Esophagus muscularis mucosa (tissue), 4 donors: Measurements from ENCODE around the gene CALCOCO1. TPM values are rescaled to one million over a fixed set of nuclear protein-coding genes. Genes with fewer than 3 reads are reported as not detected.
"Not testable (repeated sequence)": the region's sequence is repeated elsewhere in the genome, so short reads cannot be mapped to it uniquely, and the experiment has no call there.

Experiments
- DNase-seq: peaks from one replicate; pipeline ENCODE4 v3.0.0-alpha.2; 2017; ENCODE audit errors: extremely low spot score
- H3K27ac ChIP-seq, 4 donors: fragments of 200-600 bp; sonication (generic); replicated peaks in 1 of 4; 1 replicate in 3 of 4; 2 replicates in 1 of 4; pipeline ENCODE4 v1.5.1; 2016 to 2019; ENCODE audit warnings: mild to moderate bottlenecking in 1 of 4
- H3K27me3 ChIP-seq, 4 donors: fragments of 200-600 bp; sonication (generic); one replicate each; pipeline versions ENCODE4 v1.5.1 to v1.6.0; 2016 to 2019
- H3K36me3 ChIP-seq, 4 donors: fragments of 200-600 bp; sonication (generic); one replicate each; pipeline ENCODE4 v1.5.1; 2016 to 2019
- H3K4me1 ChIP-seq, 4 donors: fragments of 200-600 bp; sonication (generic); one replicate each; pipeline ENCODE4 v1.5.1; 2016 to 2019
- H3K4me3 ChIP-seq, 4 donors: fragments of 200-600 bp; sonication (generic); 1 replicate in 2 of 4; 2 replicates in 2 of 4; pipeline ENCODE4 v1.5.1; 2016 to 2019; ENCODE audit warnings: mild to moderate bottlenecking in 4 of 4, moderate library complexity in 1 of 4
- H3K9me3 ChIP-seq, 4 donors: fragments of 200-600 bp; sonication (generic); 1 replicate in 3 of 4; 2 replicates in 1 of 4; pipeline ENCODE4 v1.5.1; 2016 to 2019
- EP300 ChIP-seq: sonication (generic); formaldehyde crosslinking; IDR thresholded peaks from one replicate; pipeline ENCODE4 v1.6.1; 2017; ENCODE audit warnings: antibody characterized with exemption
- POLR2A ChIP-seq: fragments of 450-650 bp; IDR thresholded peaks from one replicate; pipeline ENCODE4 v1.6.1; 2017; ENCODE audit warnings: antibody characterized with exemption, moderate library complexity, mild to moderate bottlenecking, low read depth
- POLR2AphosphoS5 ChIP-seq, 2 donors: sonication (generic); formaldehyde crosslinking; IDR thresholded peaks; one replicate each; pipeline ENCODE4 v1.6.1; 2017; ENCODE audit warnings: antibody characterized with exemption in 2 of 2
- WGBS: methylation state at CpG from one replicate; pipeline ENCODE4 v1.1.5; 2018; 5-methylcytosine and 5-hydroxymethylcytosine counted together
- intact Hi-C: fragments of 100-400 bp; cut with DNase I; formaldehyde crosslinking; loops from one replicate; pipeline ENCODE4 v1.15.1; 2023
- total RNA-seq, 4 donors: library from RNA; depleted of rRNA; stranded (reverse); fragments of >200 nt; gene quantifications; one replicate each; pipeline versions ENCODE4 v1.1.0 to v1.2.1, GENCODE V29; 2016
- TF ChIP-seq, protein P1 (sequence below), 3 experiments: fragments of 200-600 bp in 2 of 3; fragments of 450-650 bp in 1 of 3; sonication (generic) in 2 of 3; IDR thresholded peaks; one replicate each; pipeline ENCODE4 v1.5.1; 2017 to 2019; ENCODE audit warnings: antibody characterized with exemption in 3 of 3, mild to moderate bottlenecking in 2 of 3, moderate library complexity in 1 of 3

CALCOCO1 gene
- total RNA-seq, 4 donors from 2014 or later: 252 to 487 (median 347) TPM

GRCh38 chr12:53768976-53769375 is 41.7 kb upstream of the CALCOCO1 start:
- intact Hi-C loops: no loop called here
- no peak for DNase-seq
- 78% methylated on average over 5 of the region's 5 CpGs for WGBS
- Histone ChIP-seq H3K27ac (no peak overlapping the region), H3K4me3 (no peak overlapping the region), H3K4me1 (no peaks in the 10 kb centered on the region), H3K36me3 (no peaks in the 10 kb centered on the region), H3K27me3 (peaks cover 0 to 47% (median 2%) of the 10 kb centered on the region in 4 donors), H3K9me3 (no peaks in the 10 kb centered on the region)
- TF ChIP-seq POLR2AphosphoS5 (IDR thresholded peaks at IDR 0.05): no peak
- TF ChIP-seq, protein P1, sequence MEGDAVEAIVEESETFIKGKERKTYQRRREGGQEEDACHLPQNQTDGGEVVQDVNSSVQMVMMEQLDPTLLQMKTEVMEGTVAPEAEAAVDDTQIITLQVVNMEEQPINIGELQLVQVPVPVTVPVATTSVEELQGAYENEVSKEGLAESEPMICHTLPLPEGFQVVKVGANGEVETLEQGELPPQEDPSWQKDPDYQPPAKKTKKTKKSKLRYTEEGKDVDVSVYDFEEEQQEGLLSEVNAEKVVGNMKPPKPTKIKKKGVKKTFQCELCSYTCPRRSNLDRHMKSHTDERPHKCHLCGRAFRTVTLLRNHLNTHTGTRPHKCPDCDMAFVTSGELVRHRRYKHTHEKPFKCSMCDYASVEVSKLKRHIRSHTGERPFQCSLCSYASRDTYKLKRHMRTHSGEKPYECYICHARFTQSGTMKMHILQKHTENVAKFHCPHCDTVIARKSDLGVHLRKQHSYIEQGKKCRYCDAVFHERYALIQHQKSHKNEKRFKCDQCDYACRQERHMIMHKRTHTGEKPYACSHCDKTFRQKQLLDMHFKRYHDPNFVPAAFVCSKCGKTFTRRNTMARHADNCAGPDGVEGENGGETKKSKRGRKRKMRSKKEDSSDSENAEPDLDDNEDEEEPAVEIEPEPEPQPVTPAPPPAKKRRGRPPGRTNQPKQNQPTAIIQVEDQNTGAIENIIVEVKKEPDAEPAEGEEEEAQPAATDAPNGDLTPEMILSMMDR (IDR thresholded peaks at IDR 0.05): no peak
- TF ChIP-seq POLR2A: no peak
- no peak for TF ChIP-seq EP300

DNA sequence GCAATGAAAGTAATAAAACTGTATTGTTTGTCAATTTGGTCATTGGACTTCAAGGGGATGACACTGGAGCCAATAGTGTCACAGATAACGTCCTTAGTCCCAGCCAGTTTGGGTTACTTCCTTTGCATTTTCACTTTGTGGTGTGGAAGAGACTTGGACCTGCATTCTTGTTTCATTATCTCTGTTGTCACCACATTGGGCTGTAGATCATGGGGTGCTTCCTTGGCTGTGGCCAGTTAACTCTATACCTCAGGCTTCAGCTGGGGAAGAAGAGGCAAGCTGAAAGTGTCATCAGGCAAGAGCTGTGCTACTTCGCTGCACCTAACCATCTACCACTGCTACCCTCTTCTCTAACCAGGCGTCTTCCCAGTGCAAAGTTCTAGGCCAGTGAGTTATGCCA is 39.6 kb upstream of the CALCOCO1 start:
- Histone ChIP-seq H3K4me1 (no peaks in the 10 kb centered on the region), H3K36me3 (no peaks in the 10 kb centered on the region), H3K27me3 (peaks cover 0 to 66% (median 2%) of the 10 kb centered on the region in 4 donors), H3K27ac (no peak overlapping the region), H3K4me3 (no peak overlapping the region), H3K9me3 (no peaks in the 10 kb centered on the region)
- TF ChIP-seq POLR2A (no peak), EP300 (no peak), POLR2AphosphoS5 (IDR thresholded peaks at IDR 0.05) (no peak)
- TF ChIP-seq, protein P1 (IDR thresholded peaks at IDR 0.05): no peak
- intact Hi-C loops: no loop called here
- 72% methylated on average over 3 of the region's 3 CpGs for WGBS
- DNase-seq: no peak

DNA sequence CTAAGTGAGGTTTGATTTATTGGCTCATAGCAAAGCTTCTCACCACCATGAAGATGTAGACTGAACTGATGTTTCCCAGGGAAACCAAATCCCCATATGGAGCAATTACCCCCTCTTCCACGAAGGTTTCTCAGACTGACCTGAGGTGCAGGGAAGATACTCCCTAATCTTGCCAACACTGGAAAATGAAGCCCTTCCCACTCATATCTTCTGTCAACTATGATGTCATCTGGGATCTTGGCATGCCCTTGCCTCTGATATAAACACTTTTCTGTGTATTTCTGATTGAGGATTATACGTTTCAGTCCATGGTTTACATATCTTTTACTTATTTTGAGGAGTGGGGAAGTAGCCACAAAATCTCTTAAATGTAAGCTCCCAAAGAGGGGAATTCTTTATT is 38.6 kb upstream of the CALCOCO1 start:
- 58% methylated on average over 2 of the region's 2 CpGs for WGBS
- DNase-seq: no peak
- no peak overlapping the region for H3K4me3 ChIP-seq
- peaks cover 0 to 73% (median 2%) of the 10 kb centered on the region in 4 donors for H3K27me3 ChIP-seq
- H3K36me3 ChIP-seq: no peaks in the 10 kb centered on the region
- no peaks in the 10 kb centered on the region for H3K9me3 ChIP-seq
- TF ChIP-seq POLR2AphosphoS5 (IDR thresholded peaks at IDR 0.05) (no peak), POLR2A (no peak), EP300 (no peak)
- TF ChIP-seq, protein P1 (IDR thresholded peaks at IDR 0.05): no peak
- intact Hi-C loops: no loop called here
- H3K4me1 ChIP-seq: no peaks in the 10 kb centered on the region
- H3K27ac ChIP-seq: no peak overlapping the region

GRCh38 chr12:53764615-53765014 is 37.4 kb upstream of the CALCOCO1 start:
- H3K36me3 ChIP-seq: no peaks in the 10 kb centered on the region
- no peak overlapping the region for H3K4me3 ChIP-seq
- WGBS: 88% methylated on average over 4 of the region's 4 CpGs
- DNase-seq: no peak
- intact Hi-C loops: no loop called here
- no peak overlapping the region for H3K27ac ChIP-seq
- peaks cover 0 to 86% (median 2%) of the 10 kb centered on the region in 4 donors for H3K27me3 ChIP-seq
- no peaks in the 10 kb centered on the region for H3K4me1 ChIP-seq
- no peaks in the 10 kb centered on the region for H3K9me3 ChIP-seq
- TF ChIP-seq POLR2A: no peak
- TF ChIP-seq, protein P1 (IDR thresholded peaks at IDR 0.05): no peak
- TF ChIP-seq POLR2AphosphoS5 (IDR thresholded peaks at IDR 0.05): no peak
- no peak for TF ChIP-seq EP300

- DNase-seq, H3K4me3 ChIP-seq, intact Hi-C loops, H3K9me3 ChIP-seq, H3K36me3 ChIP-seq, H3K4me1 ChIP-seq, H3K27ac ChIP-seq: not testable (repeated sequence)
- WGBS: 94% methylated on average over 3 of the region's 3 CpGs
- peaks cover 0 to 95% (median 2%) of the 10 kb centered on the region in 4 donors for H3K27me3 ChIP-seq
Measured at GRCh38 chr12:53762793-53763192, 35.5 kb upstream of the CALCOCO1 start.
